ENCODE measurements around the gene TMEM256.

Gene TMEM256

DNA sequence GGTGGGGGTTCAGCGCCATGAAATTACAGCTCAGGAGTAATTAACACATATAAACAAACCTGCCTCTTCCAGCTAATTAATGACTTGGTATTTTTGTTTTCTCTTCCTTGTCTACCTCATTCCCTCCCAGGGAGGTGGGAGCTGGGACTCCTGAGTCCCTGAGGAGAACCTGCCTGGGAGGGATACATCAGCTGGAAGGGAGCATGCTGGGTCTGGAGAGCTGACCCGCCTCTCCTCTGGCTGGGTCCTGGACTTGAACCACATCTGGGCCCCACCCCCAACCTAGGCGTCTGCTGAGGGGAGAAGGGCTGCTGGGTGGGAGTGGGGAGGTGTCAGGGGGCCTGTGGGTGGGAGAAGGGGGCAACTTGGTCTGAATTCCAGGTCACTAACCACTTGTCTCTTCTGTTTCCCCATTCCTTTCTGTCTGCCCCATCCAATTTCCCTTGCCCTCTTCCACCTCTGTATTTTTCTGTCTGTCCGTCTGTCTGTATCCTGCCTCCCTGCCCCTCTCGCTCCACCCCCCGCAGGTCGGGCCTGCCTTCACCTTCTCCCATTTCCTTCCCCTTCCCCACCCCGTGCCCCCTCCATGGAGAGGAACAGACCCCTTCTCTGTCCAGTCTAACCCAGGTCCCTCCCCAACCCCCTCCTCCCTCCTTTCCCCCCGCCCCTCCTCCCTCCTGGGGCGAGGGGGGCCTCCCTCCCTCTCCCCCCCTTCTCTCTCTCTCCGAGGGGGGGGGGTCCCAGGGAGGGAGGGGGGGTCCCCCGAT is 3.8 kb upstream of the TMEM256 start, which contains the start of gene NLGN2:
Gene NLGN2, plus strand, starts transcription at position 361 of the 767 bp plus-strand sequence. CDS start 411 bp downstream, outside the sequence.
- DNase-seq = no peak

DNA sequence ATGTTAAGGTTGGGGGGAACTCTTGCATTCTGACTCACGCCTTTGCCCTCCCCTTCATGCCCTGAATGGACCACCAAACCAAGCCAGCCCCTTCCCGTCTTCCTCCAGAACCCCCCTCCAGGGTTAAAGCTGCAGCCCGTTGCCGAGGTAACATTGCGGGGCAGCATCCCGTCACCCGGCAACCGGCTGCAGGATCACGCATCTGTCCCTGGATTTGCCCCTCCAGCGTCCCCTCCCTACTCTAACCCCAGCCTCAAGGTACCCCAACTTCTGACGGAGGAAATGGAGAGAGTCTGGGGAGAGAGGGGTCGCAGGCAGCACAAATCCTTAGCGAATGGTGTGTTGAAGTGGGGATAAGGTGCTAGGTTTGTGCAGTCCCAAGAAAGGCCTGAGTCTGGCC is 3.2 kb upstream of the TMEM256 start:
- peak; percentile 37 for DNase-seq

DNA sequence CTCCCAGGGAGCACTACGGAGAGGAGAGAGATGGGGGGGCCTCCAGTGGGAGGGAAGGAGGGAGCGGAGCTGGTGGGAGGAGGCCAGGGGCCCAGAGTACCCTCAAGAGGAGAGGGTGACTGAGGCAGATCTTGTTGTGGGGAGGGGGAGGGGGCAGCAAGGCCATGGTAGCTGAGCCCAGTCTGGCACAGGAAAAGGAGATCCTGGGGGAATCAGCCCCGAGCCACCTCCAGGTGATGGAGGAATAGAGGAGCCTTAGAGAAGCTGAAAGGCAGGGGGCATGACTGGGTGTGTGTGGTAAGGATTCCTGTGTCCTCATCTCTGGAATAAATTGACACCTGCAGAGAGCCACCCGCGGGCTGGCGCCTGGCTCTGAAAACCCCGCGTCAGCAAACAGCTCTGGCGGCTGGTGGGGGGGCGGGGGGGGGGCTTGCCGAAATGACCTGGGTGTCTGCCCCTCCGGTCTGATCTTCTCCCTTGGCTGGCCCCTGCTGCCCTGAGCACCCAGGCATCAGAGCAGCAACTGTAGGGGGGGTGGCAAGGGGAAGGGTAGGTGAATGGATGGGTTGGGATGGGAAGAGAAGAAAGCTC is 2.4 kb upstream of the TMEM256 start:
- peak; percentile 49 for DNase-seq

DNA sequence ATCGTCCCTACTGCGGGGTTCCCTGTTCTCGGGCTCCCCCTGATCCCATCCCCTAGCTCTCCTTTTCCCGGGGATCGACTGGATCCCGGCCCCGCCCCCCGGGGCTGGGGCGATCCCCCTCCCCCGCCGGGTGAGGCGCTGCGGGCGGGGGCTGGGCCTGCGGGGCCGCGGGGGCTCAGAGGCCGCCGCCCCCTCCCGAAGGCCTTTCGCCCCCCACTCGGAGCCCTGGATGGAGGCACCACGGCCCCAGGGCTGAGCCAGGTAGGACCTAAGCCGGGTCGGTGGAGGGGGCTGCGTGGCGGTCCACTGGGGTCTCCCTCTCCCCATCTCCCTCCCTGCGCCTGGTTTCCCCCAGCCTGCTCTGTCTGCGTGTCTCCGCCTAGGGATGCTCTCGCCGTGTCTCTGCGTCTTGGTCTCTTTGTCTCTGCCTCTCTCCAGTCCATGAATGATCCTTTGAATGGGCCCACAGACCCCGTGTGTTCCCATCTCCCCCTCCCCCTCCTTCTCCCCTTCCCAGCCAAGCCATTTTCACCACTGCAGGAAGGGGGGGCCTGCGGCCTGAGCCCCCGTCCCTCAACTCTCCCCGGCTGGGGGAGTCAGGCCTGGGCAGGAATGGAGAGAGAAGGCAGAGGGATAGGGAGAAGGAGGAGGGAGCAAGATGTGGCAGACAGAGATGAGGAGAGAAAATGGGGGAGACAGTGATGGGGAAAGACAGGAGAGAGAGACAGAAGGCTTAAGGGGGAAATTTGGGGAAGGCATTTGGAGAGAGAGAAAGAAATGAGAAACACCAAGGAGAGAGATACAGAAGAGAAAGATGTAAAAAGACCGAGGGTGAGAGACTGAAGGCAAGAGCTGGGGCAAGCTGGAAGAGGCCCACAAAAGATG is 1.7 kb upstream of the TMEM256 start:
- peak; percentile 61 for DNase-seq

DNA sequence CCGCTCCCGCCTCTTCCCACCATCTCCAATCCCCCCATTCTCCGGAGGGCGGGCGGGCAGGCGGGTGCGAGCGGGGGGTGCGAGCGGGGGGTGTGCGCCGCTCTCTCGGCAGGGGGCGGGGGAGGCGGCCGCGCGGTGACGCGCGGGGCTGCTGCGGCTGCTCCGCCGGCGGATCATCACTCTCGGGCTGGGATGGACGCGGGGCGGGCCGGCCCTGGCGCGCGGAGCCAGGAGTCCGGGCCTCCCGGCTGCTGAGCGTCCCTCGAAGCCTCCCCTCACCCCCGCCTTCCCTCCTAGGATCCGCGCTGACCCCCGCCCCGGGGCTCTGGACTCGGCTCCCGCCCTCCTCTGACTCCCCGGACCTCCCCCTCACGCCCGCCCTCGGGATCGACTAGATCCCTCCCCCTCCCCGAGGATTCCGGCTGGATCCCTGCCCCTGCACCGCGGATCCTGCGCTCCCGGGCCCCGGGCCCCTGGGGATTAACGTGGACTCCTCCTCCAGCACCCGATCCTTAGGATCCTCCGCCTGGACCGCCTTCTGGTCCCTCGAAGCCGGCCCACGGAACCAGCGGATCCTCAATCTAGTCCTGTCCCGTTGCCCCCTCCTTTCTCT is 946 bp upstream of the TMEM256 start:
- peak; percentile 47 for DNase-seq

DNA sequence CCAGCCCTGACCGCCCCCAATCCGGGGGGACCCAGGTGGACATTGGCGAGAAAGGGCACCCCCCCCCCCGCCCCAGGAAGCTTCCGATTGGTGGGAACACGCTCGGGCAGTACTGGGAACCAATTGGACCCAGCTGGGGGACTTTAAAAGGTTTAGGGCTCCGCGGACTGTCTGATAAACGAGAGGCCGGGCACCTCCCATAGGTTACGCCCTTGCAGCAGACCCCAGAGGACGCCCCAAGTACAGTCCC is 245 bp downstream of the TMEM256 start:
- DNase-seq = no peak

DNA sequence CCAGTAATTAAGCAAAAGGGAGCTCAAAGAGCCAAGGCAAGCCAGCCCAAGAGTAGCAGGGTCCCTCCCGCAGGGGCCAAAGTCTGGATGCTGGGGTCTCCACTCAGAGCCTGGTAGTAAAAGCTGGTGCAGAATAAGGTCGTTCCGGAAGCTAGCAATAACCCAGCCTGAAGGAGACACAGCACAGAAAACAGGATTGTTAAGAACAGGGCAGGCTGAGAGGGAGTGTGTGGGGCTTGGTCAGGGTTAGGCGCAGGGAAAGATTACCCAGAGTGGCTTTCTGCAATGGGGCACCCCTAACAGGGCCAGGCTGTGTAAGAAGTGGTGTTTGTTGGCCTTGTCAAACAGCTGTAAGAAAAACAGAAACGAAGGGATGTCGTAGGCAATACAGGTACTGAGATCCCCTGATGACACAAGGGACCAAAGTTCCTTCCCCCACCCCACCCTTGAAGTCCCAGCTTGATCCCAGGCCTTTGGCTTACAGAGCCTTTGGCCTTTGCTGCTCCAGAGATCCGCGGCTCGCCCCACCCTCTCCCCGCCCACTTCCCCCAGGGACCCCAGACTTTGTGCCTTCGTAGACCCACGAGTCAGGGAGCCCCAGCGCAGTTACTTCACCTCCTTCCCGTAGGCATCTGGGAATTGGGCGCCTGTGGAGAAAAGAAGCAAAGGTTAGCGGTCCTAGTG is 712 bp downstream of the TMEM256 start:
- DNase-seq = no peak

DNA sequence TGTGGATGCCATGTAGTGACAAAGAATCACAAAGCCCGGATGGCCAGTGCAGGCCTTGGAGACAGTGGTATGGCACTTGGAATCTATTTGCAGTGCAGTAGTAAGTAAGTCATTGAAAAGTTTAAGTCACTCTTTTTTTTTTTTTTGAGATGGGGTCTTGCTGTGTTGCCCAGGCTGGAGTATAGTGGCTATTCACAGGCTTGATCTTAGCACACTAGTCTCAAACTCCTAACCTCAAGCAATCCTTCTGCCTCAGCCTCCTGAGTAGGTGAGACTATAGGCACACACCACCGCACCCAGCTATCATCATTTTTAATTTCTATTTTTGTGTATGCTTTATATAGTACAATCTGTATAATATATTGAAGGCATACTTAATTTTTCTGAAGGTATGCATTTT is 5.3 kb downstream of the TMEM256 start:
- no peak for DNase-seq

DNA sequence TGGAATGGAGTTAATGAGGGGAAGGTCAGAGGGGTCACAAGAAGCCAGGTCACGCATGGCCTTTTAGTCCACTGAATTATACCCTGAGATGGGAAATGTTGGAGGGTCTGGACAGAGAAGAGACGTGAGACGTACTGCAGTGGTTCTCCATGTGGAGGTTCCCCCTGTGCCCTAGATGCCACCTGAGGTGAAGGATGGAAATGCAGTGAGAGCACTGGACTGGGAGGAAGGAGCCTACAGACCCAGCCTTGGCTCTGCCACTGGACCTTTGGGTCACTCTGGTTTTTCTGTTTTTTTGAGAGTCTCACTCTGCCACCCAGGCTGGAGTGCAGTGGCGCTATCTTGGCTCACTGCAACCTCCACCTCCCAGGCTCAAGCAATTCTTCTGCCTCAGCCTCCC is 7.8 kb downstream of the TMEM256 start:
- DNase-seq = no peak

DNA sequence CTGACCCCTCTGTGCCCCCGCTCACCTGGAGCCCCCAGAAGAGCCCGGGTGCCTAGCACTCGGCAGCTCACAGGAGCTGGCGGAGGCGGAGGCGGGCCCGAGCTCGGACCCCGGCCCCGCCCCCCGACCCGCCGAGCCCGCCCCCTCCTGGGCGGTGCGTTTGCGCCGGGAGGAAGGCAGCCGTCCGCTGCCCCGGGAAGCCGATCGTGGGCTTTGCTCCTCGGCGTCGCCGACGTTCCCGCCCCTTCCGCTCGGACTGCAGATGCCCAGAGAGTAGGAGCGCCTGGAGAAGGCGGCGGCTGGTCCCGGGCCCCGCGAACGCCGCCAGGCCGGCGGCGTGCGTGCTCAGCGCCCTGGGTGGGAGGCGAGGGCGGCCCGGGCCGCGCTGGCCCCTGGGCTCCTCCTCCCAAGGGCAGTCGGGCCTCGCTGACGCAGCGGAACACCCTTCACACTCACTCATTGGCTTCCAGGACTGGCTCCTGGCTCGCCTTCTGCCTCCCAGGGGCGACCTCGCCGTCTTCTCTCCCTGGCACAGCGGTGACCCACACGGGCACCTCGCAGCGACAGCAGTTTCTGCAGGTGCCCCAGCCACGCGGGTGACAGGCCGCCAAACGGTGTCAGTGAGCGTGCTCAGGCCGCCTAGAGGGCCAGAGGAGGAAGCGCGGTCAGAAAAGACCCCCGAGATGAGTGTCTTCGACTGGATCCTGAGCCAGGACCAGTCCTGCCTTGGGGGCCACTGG is 9.3 kb downstream of the TMEM256 start, which contains the start of gene PLSCR3:
Gene PLSCR3, minus strand, starts transcription at position 74 of the 740 bp plus-strand sequence. CDS start 415 bp downstream, outside the sequence.
- DNase-seq = peak; percentile 92

DNA sequence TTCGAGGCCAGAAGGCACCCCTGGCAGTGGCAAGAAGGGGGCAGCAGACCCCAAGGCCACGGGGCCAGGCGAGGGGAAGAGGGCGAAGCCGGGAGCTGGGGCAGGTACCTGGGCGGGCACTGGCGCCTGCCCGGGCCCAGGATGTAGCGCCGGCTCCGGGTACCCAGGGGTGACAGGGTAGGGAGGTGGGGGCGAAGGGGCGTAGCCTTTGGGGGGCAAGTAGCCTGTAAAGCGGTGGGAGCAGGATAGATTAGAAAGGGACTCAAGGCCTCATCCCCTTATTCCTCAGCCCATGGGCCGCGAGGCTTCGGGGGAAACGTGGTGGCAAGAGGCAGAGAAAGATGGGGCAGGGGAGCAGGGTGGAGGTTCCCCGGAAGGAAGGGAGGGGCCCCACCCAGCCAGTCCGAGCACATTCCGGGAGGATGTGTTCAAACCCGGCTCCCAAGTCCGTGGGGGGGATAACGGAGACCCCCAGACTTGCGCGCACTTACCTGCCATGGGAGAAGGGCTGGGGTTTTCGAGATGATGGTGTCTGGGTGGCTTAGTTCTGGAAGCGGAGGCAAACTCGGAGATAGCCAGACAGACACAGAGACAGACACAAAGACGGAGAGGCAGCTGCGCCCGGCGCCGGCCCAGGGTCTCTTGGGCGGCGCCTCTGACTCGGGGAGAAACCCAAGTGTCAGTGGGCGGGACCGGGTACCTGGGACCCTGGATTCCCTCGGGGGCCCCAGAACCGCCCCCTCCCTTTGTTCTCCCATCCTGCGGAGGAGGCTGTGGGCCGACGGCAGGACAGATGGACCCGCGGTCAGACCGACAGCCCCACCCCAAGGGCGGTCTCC is 10.1 kb downstream of the TMEM256 start:
- peak; percentile 75 for DNase-seq

DNA sequence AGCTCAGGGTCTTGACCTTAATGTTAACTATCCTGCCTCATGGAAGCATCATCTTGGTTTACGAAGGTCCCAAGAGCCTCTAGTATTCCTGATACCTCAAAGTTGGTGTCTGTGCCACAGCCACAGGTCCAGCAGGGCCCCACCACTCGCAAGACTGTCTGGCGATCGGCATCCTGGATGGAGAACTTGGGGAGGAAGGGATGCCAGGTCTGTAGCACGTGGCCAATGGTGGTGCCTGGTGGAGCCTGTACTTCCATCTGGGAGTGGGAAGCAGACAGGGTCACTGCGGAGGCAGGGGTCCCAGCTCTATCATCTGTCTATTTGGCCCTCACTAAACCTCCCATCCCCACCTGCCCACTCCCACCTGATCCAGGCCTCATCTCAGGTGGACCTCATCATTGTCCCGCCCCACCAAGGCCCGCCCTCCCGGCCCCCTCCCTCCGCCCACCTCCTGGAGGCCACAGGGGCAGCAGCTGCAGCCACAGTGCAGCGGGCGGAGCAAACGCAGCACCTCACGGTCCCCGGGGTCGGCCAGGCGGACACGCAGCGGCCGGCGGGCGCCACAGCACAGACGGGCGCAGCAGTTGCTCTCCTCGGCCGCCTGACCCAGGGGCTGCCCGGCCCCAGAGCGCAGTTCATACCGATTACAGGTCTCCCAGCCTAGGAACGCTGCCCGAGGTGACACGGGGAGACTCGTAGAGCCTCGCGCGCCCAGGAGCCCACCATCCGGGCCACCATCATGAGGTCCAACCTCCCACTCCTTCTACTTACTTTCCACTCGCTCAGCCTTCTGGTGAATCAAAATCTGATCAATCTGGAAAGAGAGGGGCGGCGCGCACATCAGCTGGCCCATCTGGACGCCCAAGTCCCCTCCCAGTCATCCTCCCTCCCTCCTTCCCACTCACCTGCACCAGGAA is 10.9 kb downstream of the TMEM256 start:
- peak; percentile 55 for DNase-seq

DNA sequence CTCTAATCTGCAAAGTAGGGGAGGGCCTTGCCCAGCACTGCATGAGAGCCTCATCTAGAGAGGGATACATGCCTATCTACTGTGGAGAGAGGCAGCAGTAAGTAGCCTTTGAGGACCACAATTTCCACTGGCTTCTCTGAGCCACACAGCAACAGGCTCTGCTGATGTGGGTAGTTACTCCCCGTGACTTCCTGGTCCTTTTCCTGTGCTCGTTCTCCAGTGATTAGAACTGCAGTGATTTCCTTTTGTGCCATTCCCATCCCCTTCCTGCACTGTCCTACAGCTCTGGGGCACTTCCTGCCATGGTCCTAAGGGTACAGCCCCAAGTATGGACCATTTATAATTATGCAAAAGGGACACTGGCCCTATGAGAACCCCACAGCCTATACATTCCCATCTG is 12.6 kb downstream of the TMEM256 start:
- no peak for DNase-seq

DNA sequence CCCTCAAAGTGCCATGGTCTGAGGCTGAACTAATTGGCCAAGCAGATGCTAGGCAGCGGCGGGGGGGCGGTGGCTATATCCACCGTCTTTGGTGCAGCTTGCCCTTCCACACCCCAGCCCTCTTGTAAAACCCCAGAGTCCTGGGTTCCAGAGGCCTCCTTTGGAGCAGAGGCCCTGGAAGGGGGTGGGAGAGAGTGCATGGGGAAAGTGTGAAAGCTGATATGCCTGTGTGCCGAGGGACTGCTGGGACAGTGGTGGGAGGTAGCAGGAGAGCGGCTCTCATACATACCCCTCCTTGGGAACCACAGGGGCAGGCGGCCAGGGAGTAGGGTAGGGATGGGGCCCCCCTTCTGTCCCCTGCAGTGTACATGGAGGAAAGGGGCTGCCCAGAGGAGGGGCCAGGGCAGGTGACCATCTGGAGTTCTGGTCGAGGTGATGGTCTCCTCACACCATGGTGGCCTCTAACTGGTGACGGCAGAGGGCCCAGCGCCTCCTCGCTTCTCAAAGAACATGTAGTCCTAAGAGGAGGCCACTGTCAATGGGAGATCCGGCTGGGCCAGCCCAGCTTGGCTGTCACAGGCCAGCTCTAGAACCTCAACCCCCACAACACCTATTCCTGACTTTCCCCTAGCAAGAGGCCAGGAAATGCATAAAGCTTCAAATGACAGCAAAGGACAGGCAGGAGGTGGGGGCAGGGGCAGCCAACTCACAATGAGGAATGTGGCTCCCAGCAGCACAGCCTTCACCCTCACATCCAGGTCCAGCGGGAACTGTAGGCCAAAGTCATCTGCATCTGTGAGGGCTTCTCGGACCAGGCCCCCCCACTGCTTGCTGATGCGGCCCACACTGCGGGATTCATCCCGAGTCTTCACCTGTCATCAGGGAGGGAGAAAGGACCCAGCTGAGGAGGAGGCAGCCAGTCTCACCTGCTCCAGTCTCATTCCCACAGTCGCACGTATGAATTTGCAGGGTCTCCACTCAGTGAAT is 13.7 kb downstream of the TMEM256 start:
- no peak for DNase-seq

DNA sequence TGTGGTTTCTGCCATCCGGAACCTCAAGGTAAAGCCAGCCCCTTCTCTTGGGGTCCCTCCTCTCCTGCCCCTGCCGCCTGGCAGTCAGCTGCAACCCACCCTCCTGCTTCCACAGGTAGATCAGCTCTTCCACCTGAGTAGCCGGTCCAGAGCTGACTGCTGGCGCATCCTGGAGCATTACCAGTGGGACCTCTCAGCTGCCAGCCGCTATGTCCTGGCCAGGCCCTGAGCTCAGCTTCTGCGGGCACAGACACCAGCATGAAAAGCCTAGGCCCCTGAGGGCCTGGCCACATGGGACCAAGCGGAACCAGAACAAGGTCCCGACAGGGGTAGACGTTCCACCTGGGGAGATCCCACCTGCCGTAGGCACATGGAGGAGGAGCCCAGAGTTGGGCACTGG is 15.0 kb downstream of the TMEM256 start:
- DNase-seq = no peak

DNA sequence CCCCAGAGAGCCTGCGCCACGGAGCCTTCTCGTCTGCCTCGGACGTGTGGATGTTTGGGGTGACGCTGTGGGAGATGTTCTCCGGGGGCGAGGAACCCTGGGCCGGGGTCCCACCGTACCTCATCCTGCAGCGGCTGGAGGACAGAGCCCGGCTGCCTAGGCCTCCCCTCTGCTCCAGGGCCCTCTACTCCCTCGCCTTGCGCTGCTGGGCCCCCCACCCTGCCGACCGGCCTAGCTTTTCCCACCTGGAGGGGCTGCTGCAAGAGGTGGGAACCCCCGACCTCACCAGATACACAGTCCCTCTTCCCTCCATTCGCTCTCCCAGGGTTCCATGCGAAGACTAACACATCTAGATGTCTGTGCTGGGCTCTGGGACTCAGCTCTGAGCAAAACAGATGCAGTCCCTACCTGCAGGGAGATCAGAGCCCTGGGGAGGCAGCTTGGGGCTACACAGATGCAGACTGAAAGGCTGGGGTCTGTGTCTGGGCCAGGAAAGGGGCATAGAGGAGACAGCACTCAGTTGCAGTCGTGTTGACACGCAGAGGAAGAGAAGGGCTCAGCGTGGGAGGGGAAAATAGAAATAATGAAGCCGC is 19.3 kb downstream of the TMEM256 start:
- no peak for DNase-seq

DNA sequence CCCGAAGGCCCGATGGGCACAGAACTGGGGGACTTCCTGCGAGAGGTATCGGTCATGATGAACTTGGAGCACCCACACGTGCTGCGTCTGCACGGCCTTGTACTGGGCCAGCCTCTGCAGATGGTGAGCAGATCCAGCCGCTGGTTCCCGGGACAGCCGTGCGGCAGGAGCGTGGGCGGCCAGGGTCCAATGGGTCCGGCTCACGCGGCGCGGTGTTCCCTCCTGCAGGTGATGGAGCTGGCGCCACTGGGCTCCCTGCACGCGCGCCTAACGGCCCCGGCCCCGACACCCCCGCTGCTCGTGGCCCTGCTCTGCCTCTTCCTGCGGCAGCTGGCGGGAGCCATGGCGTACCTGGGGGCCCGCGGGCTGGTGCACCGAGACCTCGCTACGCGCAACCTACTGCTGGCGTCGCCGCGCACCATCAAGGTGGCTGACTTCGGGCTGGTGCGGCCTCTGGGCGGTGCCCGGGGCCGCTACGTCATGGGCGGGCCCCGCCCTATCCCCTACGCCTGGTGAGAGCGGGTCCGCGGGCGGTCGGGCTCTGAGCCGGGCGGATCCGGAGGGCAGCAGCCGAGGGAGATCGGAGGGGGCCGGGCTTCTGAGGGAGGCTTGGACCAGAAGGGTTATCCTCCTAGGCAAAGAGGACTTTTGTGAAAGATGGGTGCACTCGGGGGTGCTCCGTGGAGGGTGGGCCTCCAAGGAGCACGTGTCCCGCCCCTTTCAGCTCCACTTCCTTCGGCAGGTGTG is 20.0 kb downstream of the TMEM256 start:
- peak; percentile 88 for DNase-seq
